NCI-H2081 (cell line): ENCODE data around the gene RASGRF1.

ENCODE experiments used
- DNase-seq, 2 experiments: peaks; one replicate each; lab custom pipeline; 2025; lab: John Stamatoyannopoulos, UW

The RASGRF1 gene

GRCh38 chr15:79067969-79068368, 22.6 kb downstream of the RASGRF1 start:
- no peak for DNase-seq

- DNase-seq: no peak
Measured at GRCh38 chr15:79067072-79067833, 23.3 kb downstream of the RASGRF1 start.

GRCh38 chr15:79066391-79067071, 24.0 kb downstream of the RASGRF1 start:
- DNase-seq: no peak

- peak; percentile 34 to 49 for DNase-seq
Measured at GRCh38 chr15:79065706-79066376, 24.7 kb downstream of the RASGRF1 start.

GRCh38 chr15:79065361-79065705, 25.2 kb downstream of the RASGRF1 start:
- no peak for DNase-seq

GRCh38 chr15:79064496-79064895, 26.1 kb downstream of the RASGRF1 start:
- DNase-seq: no peak

DNA sequence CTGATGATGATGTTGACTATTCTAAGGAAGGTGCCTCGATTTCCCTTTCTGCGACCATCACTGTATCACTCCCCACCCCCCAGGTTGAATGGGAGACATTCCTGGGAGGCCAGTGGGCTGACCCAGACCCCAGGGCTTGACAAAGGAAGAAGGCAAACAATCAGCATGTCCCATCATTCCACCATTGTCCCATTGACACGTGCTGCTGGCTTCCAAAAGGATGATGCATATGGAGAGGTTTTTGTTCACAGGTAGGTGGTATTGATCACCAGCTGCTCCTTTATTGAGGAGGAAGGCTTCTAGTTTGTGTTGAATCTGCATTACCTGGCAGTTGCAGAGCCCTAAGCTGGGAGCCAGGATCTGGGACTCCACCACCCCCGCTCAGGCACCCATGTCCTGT, 30.4 kb downstream of the RASGRF1 start:
- DNase-seq: no peak

GRCh38 chr15:79059081-79059572, 31.5 kb downstream of the RASGRF1 start:
- no peak for DNase-seq

DNA sequence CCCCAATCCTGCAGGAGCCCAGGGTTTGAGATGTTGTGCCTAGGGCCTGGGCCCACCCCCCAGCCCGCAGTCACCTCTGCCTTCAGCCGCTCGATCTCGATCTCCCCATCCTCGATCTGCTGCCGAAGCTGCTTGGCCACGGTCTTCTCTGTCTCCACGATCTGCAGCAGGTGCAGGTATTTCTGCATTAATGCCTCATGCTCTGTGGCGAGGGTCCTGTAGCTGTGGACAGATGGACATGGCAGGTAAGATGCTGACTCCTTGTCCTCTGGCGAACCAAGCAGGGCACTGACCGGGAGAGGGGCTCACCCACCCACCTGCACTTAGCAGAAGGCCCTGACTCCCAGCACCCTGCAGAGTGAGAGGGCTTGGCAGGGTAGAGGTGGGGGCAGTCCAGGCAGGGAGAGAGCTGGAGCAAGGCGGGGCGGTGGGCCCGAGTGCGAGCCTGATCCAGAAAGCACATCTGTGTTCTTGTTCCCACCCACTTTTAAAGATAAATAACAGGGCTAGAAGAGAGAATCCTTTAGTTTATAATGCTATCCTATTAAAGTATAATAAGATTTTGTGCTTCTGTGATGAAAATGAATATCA, 32.2 kb downstream of the RASGRF1 start:
- no peak for DNase-seq

GRCh38 chr15:79057050-79057449, 33.5 kb downstream of the RASGRF1 start:
- no peak for DNase-seq

DNA sequence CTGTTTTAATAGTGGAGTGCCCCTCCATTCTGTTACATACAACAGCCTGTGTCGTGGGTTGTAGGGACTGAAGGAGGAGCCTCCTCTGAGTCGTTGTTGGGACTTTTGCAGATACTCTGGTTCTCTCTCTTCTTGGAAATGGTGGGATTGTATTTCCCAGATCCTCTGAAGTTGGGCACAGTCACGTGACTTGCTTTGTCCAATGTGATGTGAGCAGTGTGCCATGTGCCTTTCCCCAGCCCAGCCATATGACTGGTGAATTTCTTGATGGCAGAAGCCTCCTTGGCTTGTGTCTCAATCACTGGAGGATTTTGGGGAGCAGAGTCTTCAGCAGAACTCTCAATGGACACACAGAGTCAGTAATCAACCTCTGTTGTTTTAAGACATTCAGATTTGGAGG, 36.2 kb downstream of the RASGRF1 start:
- DNase-seq: no peak

DNA sequence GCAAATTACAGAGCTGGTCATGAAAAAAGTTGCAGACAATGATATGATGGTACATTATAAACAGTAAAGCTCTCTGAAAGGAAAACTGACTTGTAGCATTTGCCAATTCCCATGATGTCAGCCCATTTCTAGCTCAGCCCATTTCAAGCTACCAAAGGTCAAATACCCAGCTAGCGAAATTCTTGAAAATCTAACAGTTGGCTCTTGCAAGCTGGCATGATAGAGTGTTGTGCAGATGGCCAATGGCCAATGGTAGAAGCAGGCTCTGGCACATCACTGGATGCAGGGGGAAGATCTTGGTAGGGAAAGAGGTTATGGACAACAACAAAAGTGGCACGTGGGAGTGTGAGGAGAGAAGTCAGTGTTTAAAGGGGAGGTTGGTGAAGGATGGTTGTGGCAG, 36.7 kb downstream of the RASGRF1 start:
- no peak for DNase-seq

DNA sequence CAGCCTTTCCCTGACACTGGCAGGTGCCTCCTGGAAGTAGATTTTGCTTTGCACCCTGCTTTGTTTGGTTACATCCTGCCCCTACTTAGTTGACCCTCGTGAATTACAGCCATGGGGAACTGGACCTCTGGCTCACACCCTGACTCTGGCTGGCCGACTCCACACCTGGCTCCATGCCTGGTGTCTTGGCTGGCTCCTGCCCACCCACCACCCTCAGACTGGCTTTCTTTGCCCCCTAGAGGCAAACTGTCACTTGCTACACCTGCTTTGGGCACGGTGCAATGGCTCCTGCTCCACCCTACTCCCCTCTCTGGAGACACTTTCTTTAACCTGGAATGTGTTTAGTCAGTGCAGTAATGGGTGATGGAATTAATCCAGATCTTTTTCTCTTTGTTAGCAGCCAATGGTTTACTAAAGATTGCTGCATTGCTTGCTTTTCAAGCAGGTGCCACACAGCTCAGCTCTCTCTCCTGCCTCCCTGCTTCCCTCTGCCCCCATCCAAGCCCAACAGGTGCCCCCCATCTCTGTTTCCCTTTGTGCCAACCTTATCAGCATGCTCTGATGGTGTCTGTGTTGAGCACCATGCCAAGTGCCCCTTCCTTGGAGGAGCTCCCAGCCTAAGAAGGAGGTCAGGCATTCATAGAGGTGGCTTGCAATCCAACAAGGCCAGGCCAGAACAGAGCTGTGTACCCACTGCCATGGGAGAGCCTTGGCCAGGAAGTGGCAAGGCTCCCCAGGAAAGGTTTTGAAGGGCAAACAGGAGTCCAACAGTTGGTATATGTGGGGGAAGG, 38.4 kb downstream of the RASGRF1 start:
- DNase-seq: peak in 1 of 2 experiments; percentile 12

GRCh38 chr15:79051029-79051428, 39.6 kb downstream of the RASGRF1 start:
- no peak for DNase-seq

DNA sequence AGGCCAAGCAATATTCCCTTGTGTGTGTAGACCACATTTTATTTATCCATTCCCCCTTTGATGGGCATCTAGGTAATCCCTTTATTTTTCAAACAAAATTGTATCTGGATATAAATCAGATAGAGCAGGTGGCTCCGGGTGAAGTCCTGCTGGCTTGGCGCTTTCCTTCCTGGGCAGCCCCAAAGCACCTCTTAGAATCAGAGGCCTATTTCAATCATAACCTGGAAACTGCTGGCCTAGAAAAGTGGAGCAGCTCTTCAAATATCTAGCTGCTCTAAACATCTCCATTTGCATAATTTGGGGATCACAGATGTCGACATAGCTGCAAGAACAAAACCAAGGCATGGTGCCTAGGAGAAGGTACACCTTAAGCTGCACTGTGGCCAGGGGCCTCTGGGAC, 40.2 kb downstream of the RASGRF1 start:
- DNase-seq: no peak

DNA sequence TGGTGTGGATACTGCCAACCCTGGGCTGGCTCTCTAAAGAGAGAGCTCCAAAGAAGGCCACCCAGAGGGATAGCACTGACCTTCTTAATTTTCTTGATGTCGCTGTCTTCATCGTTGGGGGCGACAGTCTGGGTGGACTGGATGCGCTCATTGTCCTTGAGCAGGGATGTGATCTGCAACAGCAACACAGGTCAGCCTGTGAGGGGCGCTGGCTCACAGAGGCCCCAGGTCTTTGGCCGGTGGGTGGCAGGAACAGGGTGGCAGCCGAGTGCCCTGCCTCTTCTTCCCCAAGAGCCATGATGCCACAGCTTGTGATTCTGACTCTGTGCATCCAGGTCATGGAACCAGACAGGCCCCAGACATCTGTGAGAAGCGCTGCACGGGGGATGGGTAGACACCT, 41.2 kb downstream of the RASGRF1 start:
- no peak for DNase-seq

GRCh38 chr15:79047676-79048439, 42.7 kb downstream of the RASGRF1 start:
- DNase-seq: no peak

GRCh38 chr15:79046691-79047404, 43.7 kb downstream of the RASGRF1 start:
- no peak for DNase-seq

DNA sequence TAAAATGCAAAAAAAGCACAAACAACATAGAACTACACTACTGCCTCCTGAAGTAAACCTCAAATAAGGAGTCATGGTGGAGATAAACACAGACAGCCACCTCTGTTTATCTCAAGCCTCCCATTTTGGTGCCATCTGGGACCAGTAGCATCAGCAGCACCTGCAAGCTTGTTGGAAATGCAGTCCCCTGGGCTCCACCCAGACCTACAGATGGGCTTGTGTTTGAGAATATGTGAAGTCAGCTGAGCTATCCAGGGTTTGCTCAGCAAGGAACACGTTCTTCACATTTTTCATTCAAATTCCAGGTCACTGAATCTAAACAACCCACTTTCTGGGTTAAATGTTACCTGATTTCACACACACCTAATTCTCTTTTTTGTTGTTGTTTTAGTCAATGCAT, 45.5 kb downstream of the RASGRF1 start:
- DNase-seq: no peak

DNA sequence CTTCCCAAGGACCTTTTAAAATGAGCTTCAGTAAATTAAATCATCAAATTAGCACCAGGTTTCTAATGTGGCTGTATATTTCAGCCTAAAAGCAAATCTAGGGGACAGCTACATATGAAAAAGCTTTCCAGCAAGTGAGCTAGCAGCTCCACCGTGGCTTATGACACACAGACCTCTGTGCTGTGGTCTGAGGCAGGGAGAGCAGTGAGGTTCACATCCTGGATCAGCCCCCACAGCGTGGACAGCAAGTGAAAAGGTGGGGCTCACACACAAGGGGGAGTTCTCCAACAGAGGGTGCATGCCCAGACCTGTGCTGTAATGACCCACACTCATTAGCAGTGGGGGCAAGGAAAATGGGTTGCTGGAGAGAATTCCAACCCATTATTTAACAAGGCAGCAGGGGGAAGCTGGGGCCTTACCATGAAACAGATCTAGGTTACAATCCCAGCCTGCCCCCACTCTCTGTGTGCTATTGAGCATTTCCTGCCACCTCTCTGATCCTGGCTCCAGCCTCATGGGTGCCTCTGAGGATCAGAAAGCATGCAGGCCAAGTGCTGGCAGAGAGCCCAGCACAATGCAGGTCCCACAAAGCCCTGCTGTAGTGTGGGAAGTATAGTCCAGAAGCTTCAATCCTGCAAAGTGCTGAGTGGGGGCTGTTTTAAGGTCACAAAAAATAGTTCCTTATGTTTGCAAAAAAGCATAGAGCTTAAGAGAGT, 48.2 kb downstream of the RASGRF1 start:
- DNase-seq: no peak
